Panc1 (cell line): ENCODE results near the gene HOXA7.

Source experiments
- POLR2AphosphoS5 ChIP-seq: IDR thresholded peaks from 2 replicates; pipeline ENCODE4 v1.6.1; 2012; ENCODE audit warnings: mild to moderate bottlenecking, low read depth, low read length, moderate library complexity
- SIN3A ChIP-seq: IDR thresholded peaks from 2 replicates; pipeline ENCODE4 v1.6.1; 2012; ENCODE audit warnings: low read depth, mild to moderate bottlenecking, low read length, moderate library complexity, borderline replicate concordance; ENCODE audit not compliant: insufficient read depth
- TCF7L2 ChIP-seq: IDR thresholded peaks from 2 replicates; pipeline ENCODE4 v1.6.1; 2011; ENCODE audit warnings: mild to moderate bottlenecking, low read depth, low read length, inconsistent platforms
- TF ChIP-seq, protein P1 (sequence below): fragments of 450-650 bp; IDR thresholded peaks from 2 replicates; pipeline ENCODE4 v1.5.1; 2017; ENCODE audit warnings: mild to moderate bottlenecking
- TF ChIP-seq, protein P2 (sequence below), 2 experiments: IDR thresholded peaks; 2 replicates each; pipeline ENCODE4 v1.6.1; 2011 to 2012; ENCODE audit warnings: low read depth in 2 of 2, control low read depth in 1 of 2, low read length in 1 of 2, mild to moderate bottlenecking in 1 of 2, moderate library complexity in 1 of 2; ENCODE audit not compliant: insufficient read depth in 1 of 2

DNA sequence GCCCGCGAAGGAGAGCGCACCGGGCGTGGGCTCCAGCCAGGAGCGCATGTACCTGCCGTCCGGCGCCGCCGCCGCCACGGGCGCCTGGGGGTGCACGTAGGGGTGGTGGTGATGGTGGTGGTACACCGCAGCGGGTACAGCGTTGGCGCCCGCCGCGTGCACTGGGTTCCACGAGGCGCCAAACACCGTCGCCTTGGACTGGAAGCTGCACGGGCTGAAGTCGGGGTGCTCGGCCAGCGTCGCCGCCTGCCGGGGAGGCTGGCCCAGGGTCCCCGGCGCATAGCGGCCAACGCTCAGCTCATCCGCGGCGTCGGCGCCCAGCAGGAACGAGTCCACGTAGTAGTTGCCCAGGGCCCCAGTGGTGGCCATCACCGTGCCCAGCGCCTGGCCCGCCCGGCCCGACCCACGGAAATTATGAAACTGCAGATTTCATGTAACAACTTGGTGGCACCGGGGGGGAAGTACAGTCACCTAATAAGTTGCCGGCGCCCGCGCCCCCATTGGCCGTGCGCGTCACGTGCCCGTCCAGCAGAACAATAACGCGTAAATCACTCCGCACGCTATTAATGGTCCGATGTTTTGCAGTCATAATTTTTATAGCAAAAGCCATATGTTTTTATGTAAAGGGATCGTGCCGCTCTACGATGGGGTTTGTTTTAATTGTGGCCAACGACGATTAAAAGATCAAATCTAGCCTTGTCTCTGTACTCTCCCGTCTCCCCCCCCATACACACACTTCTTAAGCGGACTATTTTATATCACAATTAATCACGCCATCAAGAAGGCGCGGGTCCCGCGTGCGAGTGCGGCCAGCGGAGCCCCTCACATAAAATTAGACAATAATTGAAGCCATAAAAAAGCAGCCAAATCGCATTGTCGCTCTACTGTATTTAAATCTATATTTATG, 8.9 kb upstream of the HOXA7 start, which contains the start of gene HOXA9:
- TF ChIP-seq POLR2AphosphoS5 (no peak), TCF7L2 (no peak), SIN3A (no peak)
- TF ChIP-seq, protein P1, sequence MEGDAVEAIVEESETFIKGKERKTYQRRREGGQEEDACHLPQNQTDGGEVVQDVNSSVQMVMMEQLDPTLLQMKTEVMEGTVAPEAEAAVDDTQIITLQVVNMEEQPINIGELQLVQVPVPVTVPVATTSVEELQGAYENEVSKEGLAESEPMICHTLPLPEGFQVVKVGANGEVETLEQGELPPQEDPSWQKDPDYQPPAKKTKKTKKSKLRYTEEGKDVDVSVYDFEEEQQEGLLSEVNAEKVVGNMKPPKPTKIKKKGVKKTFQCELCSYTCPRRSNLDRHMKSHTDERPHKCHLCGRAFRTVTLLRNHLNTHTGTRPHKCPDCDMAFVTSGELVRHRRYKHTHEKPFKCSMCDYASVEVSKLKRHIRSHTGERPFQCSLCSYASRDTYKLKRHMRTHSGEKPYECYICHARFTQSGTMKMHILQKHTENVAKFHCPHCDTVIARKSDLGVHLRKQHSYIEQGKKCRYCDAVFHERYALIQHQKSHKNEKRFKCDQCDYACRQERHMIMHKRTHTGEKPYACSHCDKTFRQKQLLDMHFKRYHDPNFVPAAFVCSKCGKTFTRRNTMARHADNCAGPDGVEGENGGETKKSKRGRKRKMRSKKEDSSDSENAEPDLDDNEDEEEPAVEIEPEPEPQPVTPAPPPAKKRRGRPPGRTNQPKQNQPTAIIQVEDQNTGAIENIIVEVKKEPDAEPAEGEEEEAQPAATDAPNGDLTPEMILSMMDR = no peak
- TF ChIP-seq, protein P2, sequence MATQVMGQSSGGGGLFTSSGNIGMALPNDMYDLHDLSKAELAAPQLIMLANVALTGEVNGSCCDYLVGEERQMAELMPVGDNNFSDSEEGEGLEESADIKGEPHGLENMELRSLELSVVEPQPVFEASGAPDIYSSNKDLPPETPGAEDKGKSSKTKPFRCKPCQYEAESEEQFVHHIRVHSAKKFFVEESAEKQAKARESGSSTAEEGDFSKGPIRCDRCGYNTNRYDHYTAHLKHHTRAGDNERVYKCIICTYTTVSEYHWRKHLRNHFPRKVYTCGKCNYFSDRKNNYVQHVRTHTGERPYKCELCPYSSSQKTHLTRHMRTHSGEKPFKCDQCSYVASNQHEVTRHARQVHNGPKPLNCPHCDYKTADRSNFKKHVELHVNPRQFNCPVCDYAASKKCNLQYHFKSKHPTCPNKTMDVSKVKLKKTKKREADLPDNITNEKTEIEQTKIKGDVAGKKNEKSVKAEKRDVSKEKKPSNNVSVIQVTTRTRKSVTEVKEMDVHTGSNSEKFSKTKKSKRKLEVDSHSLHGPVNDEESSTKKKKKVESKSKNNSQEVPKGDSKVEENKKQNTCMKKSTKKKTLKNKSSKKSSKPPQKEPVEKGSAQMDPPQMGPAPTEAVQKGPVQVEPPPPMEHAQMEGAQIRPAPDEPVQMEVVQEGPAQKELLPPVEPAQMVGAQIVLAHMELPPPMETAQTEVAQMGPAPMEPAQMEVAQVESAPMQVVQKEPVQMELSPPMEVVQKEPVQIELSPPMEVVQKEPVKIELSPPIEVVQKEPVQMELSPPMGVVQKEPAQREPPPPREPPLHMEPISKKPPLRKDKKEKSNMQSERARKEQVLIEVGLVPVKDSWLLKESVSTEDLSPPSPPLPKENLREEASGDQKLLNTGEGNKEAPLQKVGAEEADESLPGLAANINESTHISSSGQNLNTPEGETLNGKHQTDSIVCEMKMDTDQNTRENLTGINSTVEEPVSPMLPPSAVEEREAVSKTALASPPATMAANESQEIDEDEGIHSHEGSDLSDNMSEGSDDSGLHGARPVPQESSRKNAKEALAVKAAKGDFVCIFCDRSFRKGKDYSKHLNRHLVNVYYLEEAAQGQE (IDR thresholded peaks at IDR 0.05; ENCODE audit: insufficient read depth in 1 of 2, low read depth in 2 of 2, low read length in 1 of 2) = no peak
